Right ventricle myocardium inferior (tissue), 1 donor: ENCODE measurements around the gene DLG5. TPM values are rescaled to one million over a fixed set of nuclear protein-coding genes. Genes with fewer than 3 reads are reported as not detected.

Source experiments
- ATAC-seq: fragments of 200-7000 bp; cut with Tn5 transposase; one replicate; pipeline ENCODE4 v1.9.1; 2020; ENCODE audit warnings: mild to moderate bottlenecking, moderate library complexity
- DNase-seq: peaks from one replicate; pipeline ENCODE4 v3.0.0; 2021; ENCODE audit errors: missing footprints
- intact Hi-C: fragments of 100-400 bp; cut with DNase I; formaldehyde crosslinking; loops from one replicate; pipeline ENCODE4 v1.11.0; 2022
- total RNA-seq: library from RNA; stranded (reverse); fragmentation: NEBNext Ultra II Directional; extraction: Animal tissue kit (Norgen Biotek cat#: 25700); gene quantifications from one replicate; pipeline ENCODE4 v1.2.1, GENCODE V29; 2021
- donor health status: DM: no; HTN: yes; CAD: no; lungs with severe emphysema.

The DLG5 gene
- total RNA-seq, 1 donor from 2014 or later: 8.9 TPM

DNA sequence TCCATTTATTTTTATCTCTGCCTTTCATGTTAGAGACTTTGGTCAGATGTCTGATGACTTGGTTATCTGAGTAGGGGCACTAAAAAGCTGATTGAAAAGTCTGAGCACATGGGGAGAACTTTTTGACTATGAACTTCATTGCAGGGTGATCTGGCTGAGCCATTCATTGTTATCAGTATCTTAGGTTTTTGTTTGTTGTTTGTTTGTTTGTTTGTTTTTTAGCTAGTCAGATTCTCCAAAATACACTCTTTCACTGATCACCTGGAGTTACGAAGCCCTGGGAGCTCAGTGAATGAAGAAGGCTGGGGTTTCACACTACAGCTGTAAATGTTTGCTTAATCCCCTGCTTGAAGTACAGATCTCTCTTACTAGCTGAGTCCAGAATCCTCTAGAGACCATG, 28.6 kb upstream of the DLG5 start:
- ATAC-seq (no peak), DNase-seq (no peak)
- intact Hi-C loops: no loop called here

DNA sequence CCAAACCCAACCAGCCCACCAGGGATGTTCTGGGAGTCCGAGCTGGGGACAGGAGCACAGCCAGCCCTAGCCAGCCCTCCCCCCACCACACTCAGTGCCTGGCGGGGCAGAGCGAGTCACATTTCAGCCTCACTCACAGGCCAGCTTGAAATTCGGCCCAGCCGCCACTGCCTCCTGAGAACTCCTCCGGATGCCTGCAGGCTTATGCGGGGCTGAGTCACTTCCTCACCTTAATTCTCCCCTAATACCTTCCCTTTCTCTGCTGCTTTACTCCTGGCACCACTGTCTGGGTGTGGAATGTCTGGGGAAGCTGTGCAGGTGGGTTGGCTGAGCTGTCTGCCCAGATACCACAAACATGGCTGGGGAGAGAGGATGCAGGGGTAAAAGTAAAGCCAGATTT, 22.6 kb upstream of the DLG5 start:
- intact Hi-C loops: no loop called here
- DNase-seq (no peak), ATAC-seq (no peak)

DNA sequence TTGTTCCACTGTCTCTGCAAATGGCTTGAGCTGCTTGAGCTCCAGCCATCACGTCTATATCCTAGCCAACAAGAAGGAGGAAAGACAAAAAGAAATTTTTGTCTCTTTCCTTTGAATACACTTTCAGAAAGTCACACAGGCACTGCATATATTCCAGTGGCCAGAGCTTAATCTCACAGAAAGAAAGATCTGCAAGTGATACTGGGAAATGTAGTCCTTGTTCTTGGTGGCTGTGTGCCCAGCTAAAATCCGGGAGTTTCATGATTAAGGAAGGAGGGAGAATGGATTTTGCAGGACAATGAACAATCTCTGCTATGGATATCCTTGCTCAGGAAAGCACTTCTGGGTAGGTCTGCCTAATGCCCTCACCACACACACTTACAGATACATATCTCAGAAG, 19.5 kb upstream of the DLG5 start:
- DNase-seq: no peak

GRCh38 chr10:77944519-77944918, 18.0 kb upstream of the DLG5 start:
- ATAC-seq (no peak), DNase-seq (no peak)
- intact Hi-C loops: no loop called here

More for the DNA sequence above, 19.5 kb upstream of the DLG5 start:
- no peak for ATAC-seq
- intact Hi-C loops: no loop called here

DNA sequence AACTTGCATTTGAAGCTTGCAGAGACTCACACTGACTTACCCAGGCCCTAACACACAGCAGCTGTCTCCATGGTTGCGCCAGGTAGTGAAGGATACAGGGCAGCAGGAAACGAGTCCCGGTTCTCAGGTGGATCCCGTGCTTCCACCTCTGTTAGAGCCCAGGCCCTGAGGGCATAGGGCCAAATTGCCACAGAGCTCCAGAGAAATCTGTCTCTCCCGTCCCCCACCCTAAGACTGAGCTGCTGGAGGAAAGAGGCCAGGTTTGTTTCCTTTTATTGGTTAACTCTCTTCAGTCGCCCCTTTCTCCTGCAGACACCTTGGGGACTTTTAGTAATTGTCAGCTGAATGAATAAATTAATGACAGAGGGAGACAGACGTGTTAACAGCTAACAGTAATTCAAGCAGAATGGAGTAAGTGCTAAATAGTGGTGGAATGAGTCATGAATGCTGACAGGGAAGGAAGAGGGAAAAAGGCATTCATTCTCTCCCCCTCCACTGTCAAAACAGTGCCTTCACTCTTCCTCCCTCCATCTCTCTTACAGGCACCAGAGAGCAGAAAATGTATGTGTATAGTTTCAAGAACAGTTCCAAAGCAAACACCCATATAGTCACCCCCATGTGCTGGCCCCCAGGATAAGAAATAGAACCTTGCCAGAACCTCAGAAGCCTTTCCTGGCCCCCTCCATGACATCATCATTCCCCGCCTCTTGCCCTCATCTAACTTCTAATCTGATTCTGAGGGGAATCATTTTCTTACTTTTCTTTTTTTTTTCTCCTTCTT, 16.8 kb upstream of the DLG5 start:
- no peak for DNase-seq
- intact Hi-C loops: no loop called here
- ATAC-seq: peak; percentile 51

- ATAC-seq (no peak), DNase-seq (no peak)
- intact Hi-C loops: no loop called here
These were observed 15.2 kb upstream of the DLG5 start for GRCh38 chr10:77941790-77942189.

DNA sequence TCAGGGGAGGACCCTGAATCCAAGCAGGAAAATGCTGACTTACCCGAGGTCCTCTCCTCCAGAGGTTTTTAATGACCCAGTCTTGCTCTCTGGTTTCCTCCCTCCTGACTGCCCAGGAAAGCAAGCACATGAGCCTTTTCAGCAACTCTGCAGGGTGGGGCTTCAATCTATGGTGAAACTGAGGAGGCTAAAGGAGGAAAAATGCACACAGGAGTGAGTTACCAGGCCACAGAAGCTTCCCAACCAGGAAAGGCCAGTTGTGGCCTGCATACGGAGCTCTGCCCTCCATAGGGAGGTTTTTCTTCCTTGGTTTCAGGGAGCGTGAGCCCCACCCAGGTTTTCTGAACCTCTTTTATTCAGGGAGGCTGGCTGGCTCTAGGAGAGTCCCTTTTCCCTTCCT, 14.1 kb upstream of the DLG5 start:
- ATAC-seq: no peak
- intact Hi-C loops: no loop called here
- no peak for DNase-seq

DNA sequence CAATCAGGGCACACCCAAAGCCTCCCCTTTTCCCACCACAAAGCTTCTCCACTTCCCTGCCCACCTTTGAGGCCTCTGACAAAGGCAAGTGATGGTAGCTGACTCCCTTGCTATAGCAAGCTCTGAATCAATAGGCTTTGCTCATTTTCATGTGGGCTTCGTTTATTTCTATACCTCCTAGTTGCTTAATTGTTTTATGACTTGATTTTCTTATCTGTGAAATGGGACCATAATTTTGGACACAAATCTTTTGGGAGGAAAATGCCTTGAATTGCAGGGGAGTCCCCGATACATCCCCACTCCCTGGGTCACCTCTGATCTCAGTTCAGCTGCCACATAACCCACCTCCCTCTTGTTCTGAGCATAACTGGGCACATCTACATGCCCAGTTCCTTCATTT, 13.7 kb upstream of the DLG5 start:
- no peak for ATAC-seq
- intact Hi-C loops: no loop called here
- DNase-seq: no peak

DNA sequence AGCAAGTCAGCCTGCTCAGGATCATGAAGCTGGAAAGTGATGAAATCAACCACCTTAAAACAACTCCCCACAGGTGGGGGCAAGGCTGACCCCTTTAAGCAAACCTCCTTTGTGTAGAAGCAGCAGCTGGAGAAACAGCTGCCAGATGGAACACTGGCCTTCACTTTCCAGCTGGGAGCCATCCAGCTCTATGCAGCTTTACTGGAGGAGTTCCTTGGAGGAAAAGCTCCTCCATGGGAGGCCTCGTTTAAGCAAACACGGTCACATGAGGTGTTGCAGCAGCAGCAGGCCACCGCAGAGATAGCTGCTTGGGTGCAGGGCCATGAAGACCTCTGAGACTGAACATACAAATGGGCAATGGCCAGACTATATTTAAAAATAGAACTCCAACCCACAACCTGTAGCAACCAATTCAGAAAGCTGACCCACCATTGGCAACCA, 13.0 kb upstream of the DLG5 start:
- ATAC-seq (peak; percentile 70), DNase-seq (no peak)
- intact Hi-C loops: no loop called here

- DNase-seq (no peak), ATAC-seq (no peak)
- intact Hi-C loops: no loop called here
These were observed 10.4 kb upstream of the DLG5 start for GRCh38 chr10:77936697-77937567.

GRCh38 chr10:77932016-77932715, 5.6 kb upstream of the DLG5 start:
- ATAC-seq: no peak
- intact Hi-C loops: no loop called here
- no peak for DNase-seq

- DNase-seq (no peak), ATAC-seq (no peak)
- intact Hi-C loops: loop anchor here (2.0 to 5.0 kb wide), 2 partner anchors 81 to 100 kb away; partner anchors contain the start of gene POLR3A
These were observed 1.1 kb upstream of the DLG5 start for GRCh38 chr10:77927402-77928246.

DNA sequence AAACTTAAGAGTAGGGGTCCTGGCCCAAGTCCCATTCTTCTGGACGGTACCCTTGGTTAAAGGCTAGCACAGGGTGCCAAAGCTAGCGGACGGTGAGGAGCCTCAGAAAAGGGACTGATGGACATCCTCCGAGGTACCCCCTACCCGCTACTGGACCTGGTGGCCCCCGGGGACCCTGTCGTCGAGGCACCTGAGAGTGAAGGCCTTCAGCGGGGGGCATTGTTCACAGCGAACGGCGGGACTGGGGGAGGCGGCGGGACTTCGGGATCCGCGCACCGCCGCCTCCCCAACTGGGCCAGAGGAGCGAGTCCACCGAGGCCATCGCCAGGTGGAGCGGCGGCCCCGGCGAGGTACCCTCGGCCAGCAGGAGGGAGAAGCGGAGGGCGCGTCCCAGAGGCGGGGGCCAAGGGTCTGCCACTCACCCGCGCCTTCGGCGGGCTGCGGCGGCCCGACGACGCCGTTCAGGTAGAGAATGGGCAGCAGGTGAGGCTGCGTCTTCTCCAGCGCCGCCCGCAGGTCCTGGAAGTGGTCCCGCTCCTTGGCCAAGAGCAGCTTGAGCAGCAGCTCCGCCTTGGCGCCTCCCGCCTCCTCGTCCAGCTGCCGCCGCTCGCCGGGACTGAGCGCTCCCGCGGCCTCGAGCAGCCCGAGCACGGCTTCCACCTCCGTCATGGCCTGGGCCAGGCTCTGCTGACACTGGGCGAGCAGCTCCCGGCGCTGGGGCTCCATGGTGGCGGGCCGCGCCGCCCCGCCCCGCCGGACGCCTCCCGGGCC, 575 bp downstream of the DLG5 start:
- intact Hi-C loops: loop anchor here (2.0 to 5.0 kb wide), 2 partner anchors 79 to 101 kb away; partner anchors contain the start of gene POLR3A
- ATAC-seq: peak; percentile 53
- DNase-seq: no peak

DNA sequence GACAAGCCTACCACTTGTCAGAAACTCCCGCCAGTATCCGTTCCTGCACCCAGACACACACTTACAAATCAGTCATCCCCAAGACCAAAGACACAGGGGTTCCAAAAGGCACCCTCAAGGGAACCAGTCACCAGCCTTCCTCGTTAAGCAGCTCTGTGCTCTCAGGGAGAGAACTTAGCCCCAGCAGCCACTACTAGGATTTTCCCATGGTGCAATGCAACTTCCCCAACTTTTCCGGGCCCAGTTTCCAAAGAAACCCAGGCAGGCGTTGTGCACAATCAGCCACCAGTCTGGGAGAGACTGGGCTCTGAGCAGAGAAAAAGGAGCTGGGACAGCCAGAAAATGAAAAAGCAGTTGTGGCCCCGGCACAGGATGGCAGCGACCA, 1.2 kb downstream of the DLG5 start:
- intact Hi-C loops: loop anchor here (5.0 kb wide), 1 partner anchor 102 kb away; the partner anchor contains the start of gene POLR3A
- peak; percentile 27 for ATAC-seq
- no peak for DNase-seq

DNA sequence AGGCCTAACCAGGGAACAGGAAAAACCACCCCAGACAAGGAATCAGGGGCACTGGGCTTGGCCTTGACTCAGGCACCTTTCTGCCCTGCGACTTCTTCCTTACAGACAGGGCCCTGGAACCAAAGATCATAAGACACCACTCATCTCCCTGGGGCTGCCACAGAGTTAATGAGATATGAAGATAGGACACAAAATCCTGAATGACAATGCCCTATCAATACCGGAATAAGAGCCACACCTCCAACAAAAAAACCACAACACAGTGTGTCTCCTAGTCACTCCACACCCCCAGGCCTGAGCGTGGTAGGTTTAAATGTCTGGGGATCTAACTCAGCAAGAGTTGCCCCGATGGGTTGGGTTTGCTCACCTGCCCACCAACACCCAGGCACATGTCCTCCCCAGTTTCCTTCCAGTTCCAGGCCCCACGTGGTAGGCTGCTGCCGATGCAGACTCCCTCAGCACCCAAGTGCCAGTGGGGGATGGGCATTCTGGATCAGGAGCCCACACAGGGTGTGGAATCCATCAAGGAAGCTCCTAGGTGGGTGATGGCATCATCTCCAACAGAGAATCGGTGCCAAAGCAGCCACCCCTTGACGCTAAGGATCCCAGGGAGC, 3.9 kb downstream of the DLG5 start:
- ATAC-seq (no peak), DNase-seq (no peak)
- intact Hi-C loops: no loop called here

DNA sequence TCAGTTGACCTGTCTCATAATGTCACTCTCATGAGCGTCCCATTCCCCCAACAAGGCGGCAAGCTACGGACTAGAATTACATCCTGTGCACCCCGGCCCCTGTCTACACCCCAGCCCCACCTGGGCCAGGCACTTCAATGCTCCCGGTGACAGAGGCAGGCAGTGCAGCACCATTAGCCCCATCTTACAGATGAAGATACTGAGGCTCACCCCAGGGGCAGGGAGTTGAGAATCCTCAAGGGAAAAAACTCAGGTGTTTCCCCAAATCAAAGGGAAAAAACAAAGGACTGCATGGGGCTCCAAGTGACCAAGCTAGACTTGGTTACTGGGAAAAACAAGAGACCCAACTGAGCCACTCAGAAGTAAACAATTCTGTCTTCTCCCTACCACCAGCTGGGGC, 4.5 kb downstream of the DLG5 start:
- DNase-seq (no peak), ATAC-seq (no peak)
- intact Hi-C loops: no loop called here

DNA sequence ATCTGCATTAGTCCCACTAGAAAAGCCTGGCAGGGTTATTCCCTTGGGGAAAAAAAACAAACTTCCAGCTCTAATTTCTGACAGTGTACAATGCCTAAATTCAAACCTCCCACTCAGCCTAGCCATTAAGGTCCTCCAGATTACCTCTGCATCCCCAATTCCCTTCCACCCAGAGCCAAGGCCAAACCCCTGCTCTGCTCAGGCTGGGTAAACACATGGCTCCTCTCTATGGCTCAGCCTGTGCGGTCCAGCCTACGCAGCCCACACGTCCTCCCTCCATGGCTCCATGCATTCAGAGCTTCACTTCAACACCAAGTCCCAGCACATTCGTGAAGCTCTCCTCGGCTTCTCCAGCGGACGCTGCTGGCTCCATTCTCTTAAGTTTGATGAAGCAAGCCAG, 5.2 kb downstream of the DLG5 start:
- intact Hi-C loops: no loop called here
- no peak for DNase-seq
- no peak for ATAC-seq
